Liver (tissue), 9 donors: ENCODE measurements around the gene ADGRA1. TPM values are rescaled to one million over a fixed set of nuclear protein-coding genes. Genes with fewer than 3 reads are reported as not detected.

Experiments
- DNase-seq: peaks from one replicate; pipeline ENCODE4 v3.0.0-alpha.2; 2017; ENCODE audit warnings: low spot score
- H3K27ac ChIP-seq, 2 donors: one replicate each; pipeline ENCODE4 v1.7.0; 2013; ENCODE audit warnings: inconsistent platforms in 2 of 2, low read length in 2 of 2, control low read depth in 1 of 2, low read depth in 1 of 2, mild to moderate bottlenecking in 1 of 2
- H3K27me3 ChIP-seq, 4 donors: one replicate each; pipeline versions ENCODE4 v1.6.1 to v1.7.0; 2013; ENCODE audit warnings: low read length in 3 of 4, inconsistent platforms in 1 of 4, mild to moderate bottlenecking in 1 of 4, moderate library complexity in 1 of 4; ENCODE audit not compliant: control insufficient read depth in 4 of 4, insufficient read depth in 4 of 4
- H3K36me3 ChIP-seq, 4 donors: one replicate each; pipeline versions ENCODE4 v1.6.1 to v1.7.0; 2013; ENCODE audit warnings: low read length in 3 of 4, mild to moderate bottlenecking in 3 of 4, low read depth in 1 of 4, moderate library complexity in 1 of 4; ENCODE audit not compliant: control insufficient read depth in 4 of 4, insufficient read depth in 3 of 4
- H3K4me1 ChIP-seq, 4 donors: one replicate each; pipeline versions ENCODE4 v1.6.1 to v1.7.0; 2013; ENCODE audit warnings: low read length in 3 of 4, mild to moderate bottlenecking in 3 of 4, moderate library complexity in 1 of 4; ENCODE audit not compliant: control insufficient read depth in 4 of 4, insufficient read depth in 4 of 4
- H3K4me3 ChIP-seq, 3 donors: one replicate each; pipeline versions ENCODE4 v1.6.1 to v1.7.0; 2013; ENCODE audit warnings: low read length in 3 of 3, control low read depth in 1 of 3, low read depth in 1 of 3, mild to moderate bottlenecking in 1 of 3
- H3K9ac ChIP-seq, 2 donors: one replicate each; pipeline ENCODE4 v1.7.0; 2013; ENCODE audit warnings: low read length in 2 of 2, mild to moderate bottlenecking in 2 of 2, moderate library complexity in 2 of 2, control low read depth in 1 of 2, low read depth in 1 of 2
- H3K9me3 ChIP-seq, 4 donors: one replicate each; pipeline versions ENCODE4 v1.6.1 to v1.7.0; 2013; ENCODE audit warnings: low read length in 3 of 4; ENCODE audit not compliant: control insufficient read depth in 4 of 4
- CTCF ChIP-seq: fragments of 150-350 bp; IDR thresholded peaks from 2 replicates; pipeline ENCODE4 v1.5.1; 2017; ENCODE audit warnings: improper control_type of control experiment, low read depth, low read length; ENCODE audit not compliant: missing input control
- FOXA1 ChIP-seq: IDR thresholded peaks from 2 replicates; pipeline ENCODE4 v1.6.1; 2016; ENCODE audit warnings: antibody characterized with exemption
- FOXA2 ChIP-seq: IDR thresholded peaks from 2 replicates; pipeline ENCODE4 v1.6.1; 2016; ENCODE audit warnings: antibody characterized with exemption
- HNF4A ChIP-seq, 2 donors: conservative IDR thresholded peaks; 2 replicates each; pipeline ENCODE4 v1.6.1; 2016; ENCODE audit warnings: antibody characterized with exemption in 2 of 2, mild to moderate bottlenecking in 2 of 2
- HNF4G ChIP-seq: IDR thresholded peaks from 2 replicates; pipeline ENCODE4 v1.6.1; 2016; ENCODE audit warnings: antibody characterized with exemption
- JUND ChIP-seq, 2 donors: IDR thresholded peaks; 2 replicates each; pipeline ENCODE4 v1.6.1; 2016; ENCODE audit warnings: antibody characterized with exemption in 2 of 2
- NR2F2 ChIP-seq: IDR thresholded peaks from 2 replicates; pipeline ENCODE4 v1.6.1; 2016; ENCODE audit warnings: antibody characterized with exemption
- RAD21 ChIP-seq, 2 donors: IDR thresholded peaks; 2 replicates each; pipeline ENCODE4 v1.6.1; 2016; ENCODE audit warnings: antibody characterized with exemption in 2 of 2, mild to moderate bottlenecking in 2 of 2
- RXRA ChIP-seq, 2 donors: IDR thresholded peaks; 2 replicates each; pipeline ENCODE4 v1.6.1; 2017 to 2018; ENCODE audit warnings: antibody characterized with exemption in 2 of 2, mild to moderate bottlenecking in 1 of 2
- TAF1 ChIP-seq: conservative IDR thresholded peaks from 2 replicates; pipeline ENCODE4 v1.6.1; 2016; ENCODE audit warnings: antibody characterized with exemption, mild to moderate bottlenecking
- YY1 ChIP-seq: IDR thresholded peaks from 2 replicates; pipeline ENCODE4 v1.6.1; 2016; ENCODE audit warnings: antibody characterized with exemption, mild to moderate bottlenecking
- WGBS: extraction: QIAGEN DNeasy Blood & Tissue Kit; methylation state at CpG from one replicate; pipeline ENCODE4 v1.1.7; 2013; 5-methylcytosine and 5-hydroxymethylcytosine counted together
- polyA plus RNA-seq, 2 donors: library from polyadenylated mRNA; stranded (reverse) in 1 of 2; unstranded in 1 of 2; fragments of 200-250 nt in 1 of 2; fragments of >200 nt in 1 of 2; fragmentation: Nextera tagmentation in 1 of 2; extraction: Ambion mirVana in 1 of 2; gene quantifications; one replicate each; pipeline versions ENCODE4 v1.2.1 to v1.2.3, GENCODE V29; 2013 to 2015
- total RNA-seq, 2 donors: library from RNA; depleted of rRNA; stranded (reverse); fragments of >200 nt; gene quantifications; one replicate each; pipeline ENCODE4 v1.2.3, GENCODE V29; 2014
- TF ChIP-seq, protein P1 (sequence below): IDR thresholded peaks from 2 replicates; pipeline ENCODE4 v1.6.1; 2016; ENCODE audit warnings: antibody characterized with exemption
- TF ChIP-seq, protein P2 (sequence below): IDR thresholded peaks from 2 replicates; pipeline ENCODE4 v1.6.1; 2016; ENCODE audit warnings: antibody characterized with exemption
- donor health status: healthy.
- donor health status: healthy.
- donor health status: healthy.
- donor health status: healthy.
- donor health status: healthy.

Gene ADGRA1
- total and polyA plus RNA-seq, 4 donors = 0.08 to 0.70 (median 0.12) TPM; not detected in 1

DNA sequence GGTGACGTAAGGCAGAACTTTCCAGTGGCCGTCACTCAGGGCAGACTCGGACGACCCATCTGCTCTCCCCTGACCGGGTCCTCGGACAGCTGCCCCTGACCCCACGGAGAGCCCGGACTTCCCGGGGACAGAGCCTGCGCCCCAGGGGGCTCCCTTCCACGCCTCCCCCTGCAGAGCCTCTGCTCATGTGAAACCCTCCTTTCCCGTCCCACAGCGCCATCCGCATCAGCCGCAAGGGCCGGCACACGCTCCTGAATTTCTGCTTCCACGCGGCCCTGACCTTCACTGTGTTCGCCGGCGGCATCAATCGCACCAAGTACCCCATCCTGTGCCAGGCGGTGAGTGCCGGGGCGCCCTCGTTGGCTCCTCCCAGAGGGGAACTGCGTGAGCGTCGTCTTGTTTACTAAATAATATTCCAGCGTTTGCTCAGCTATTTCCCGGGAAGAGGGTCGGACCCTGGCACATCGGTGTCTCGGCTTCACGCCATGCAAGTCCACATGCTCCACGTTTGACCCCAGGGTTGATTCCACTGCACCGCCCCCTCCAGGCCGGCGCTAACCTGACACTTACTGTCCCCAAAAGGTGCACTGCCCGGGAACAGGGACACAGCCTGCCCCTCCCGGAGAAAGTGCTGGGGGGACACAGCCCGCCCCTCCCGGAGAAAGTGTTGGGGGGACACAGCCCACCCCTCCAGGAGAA is 10.9 kb downstream of the ADGRA1 start:
- no peak for DNase-seq
- Histone ChIP-seq H3K27me3 (no peaks in the 10 kb centered on the region), H3K9ac (no peak overlapping the region), H3K4me3 (no peak overlapping the region), H3K27ac (no peak overlapping the region), H3K4me1 (no peaks in the 10 kb centered on the region), H3K36me3 (no peaks in the 10 kb centered on the region), H3K9me3 (no peaks in the 10 kb centered on the region)
- TF ChIP-seq FOXA2 (no peak), FOXA1 (no peak), YY1 (no peak), NR2F2 (no peak), CTCF (no peak), RXRA (IDR thresholded peaks at IDR 0.05) (no peak), TAF1 (no peak), HNF4A (conservative IDR thresholded peaks at IDR 0.05) (no peak), JUND (IDR thresholded peaks at IDR 0.05) (no peak)
- TF ChIP-seq, protein P1, sequence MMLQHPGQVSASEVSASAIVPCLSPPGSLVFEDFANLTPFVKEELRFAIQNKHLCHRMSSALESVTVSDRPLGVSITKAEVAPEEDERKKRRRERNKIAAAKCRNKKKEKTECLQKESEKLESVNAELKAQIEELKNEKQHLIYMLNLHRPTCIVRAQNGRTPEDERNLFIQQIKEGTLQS = no peak
- WGBS = 84% methylated on average over 44 of the region's 44 CpGs

DNA sequence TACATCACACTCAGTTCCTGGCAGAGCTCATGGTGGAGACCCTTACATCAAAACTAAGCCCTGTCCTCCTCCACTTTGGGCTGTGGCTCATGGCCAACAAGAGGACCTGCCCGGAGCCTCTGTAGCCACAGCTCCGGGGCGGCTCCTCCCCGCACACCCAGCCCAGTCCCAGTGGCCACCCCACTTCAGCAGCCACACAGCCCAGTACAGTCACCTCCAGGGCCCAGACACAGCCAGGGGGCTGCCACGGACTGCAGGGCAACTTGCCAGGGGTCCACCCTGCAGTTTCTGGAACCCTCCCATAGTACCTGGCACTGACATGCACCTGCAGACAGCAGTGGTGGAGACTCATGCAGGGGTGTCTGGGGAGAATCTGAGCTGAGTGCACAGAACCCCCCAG is 11.8 kb downstream of the ADGRA1 start:
- Histone ChIP-seq H3K27ac (no peak overlapping the region), H3K27me3 (no peaks in the 10 kb centered on the region)

More for the DNA sequence above, 11.8 kb downstream of the ADGRA1 start:
- DNase-seq = no peak
- H3K4me3 ChIP-seq = no peak overlapping the region
- H3K36me3 ChIP-seq = no peaks in the 10 kb centered on the region
- no peak for TF ChIP-seq FOXA1
- TF ChIP-seq FOXA2 = no peak
- no peak for TF ChIP-seq JUND (IDR thresholded peaks at IDR 0.05)
- TF ChIP-seq TAF1 = no peak
- no peak for TF ChIP-seq RAD21 (IDR thresholded peaks at IDR 0.05)
- TF ChIP-seq CTCF = no peak
- TF ChIP-seq, protein P2, sequence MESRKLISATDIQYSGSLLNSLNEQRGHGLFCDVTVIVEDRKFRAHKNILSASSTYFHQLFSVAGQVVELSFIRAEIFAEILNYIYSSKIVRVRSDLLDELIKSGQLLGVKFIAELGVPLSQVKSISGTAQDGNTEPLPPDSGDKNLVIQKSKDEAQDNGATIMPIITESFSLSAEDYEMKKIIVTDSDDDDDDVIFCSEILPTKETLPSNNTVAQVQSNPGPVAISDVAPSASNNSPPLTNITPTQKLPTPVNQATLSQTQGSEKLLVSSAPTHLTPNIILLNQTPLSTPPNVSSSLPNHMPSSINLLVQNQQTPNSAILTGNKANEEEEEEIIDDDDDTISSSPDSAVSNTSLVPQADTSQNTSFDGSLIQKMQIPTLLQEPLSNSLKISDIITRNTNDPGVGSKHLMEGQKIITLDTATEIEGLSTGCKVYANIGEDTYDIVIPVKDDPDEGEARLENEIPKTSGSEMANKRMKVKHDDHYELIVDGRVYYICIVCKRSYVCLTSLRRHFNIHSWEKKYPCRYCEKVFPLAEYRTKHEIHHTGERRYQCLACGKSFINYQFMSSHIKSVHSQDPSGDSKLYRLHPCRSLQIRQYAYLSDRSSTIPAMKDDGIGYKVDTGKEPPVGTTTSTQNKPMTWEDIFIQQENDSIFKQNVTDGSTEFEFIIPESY = no peak
- TF ChIP-seq, protein P1 = no peak
- no peak for TF ChIP-seq NR2F2
- no peak for TF ChIP-seq RXRA (IDR thresholded peaks at IDR 0.05)
- no peak for TF ChIP-seq HNF4G
- WGBS = 83% methylated on average over 5 of the region's 5 CpGs
- no peaks in the 10 kb centered on the region for H3K9me3 ChIP-seq
- H3K9ac ChIP-seq = no peak overlapping the region
- no peaks in the 10 kb centered on the region for H3K4me1 ChIP-seq
